NCI-H345 treated with DMSO at 0.1 percent for 48 hours (cell line): ENCODE results near the gene GLG1.
"Not testable (repeated sequence)": the region's sequence is repeated elsewhere in the genome, so short reads cannot be mapped to it uniquely, and the experiment has no call there.

Experiments
- DNase-seq: peaks from one replicate; lab custom pipeline; 2025; ENCODE audit not compliant: unreplicated experiment; lab: John Stamatoyannopoulos, UW

GLG1 gene

GRCh38 chr16:74412775-74413390 lies 194.0 kb downstream of the GLG1 start:
- not testable (repeated sequence) for DNase-seq

- DNase-seq: not testable (repeated sequence)
Observed at GRCh38 chr16:74412138-74412774, 194.7 kb downstream of the GLG1 start.

- DNase-seq: not testable (repeated sequence)
Observed at GRCh38 chr16:74410981-74411380, 195.9 kb downstream of the GLG1 start.

- not testable (repeated sequence) for DNase-seq
Observed at GRCh38 chr16:74410057-74410957, 196.6 kb downstream of the GLG1 start.

GRCh38 chr16:74409185-74409981 lies 197.5 kb downstream of the GLG1 start:
- DNase-seq: not testable (repeated sequence)

- DNase-seq: not testable (repeated sequence)
Observed at GRCh38 chr16:74407362-74407705, 199.6 kb downstream of the GLG1 start.

GRCh38 chr16:74406600-74407361 lies 200.1 kb downstream of the GLG1 start:
- DNase-seq: not testable (repeated sequence)

GRCh38 chr16:74404148-74404933 lies 202.6 kb downstream of the GLG1 start:
- DNase-seq: not testable (repeated sequence)

GRCh38 chr16:74400238-74400637 lies 206.7 kb downstream of the GLG1 start:
- not testable (repeated sequence) for DNase-seq

- not testable (repeated sequence) for DNase-seq
Observed at GRCh38 chr16:74398212-74398895, 208.6 kb downstream of the GLG1 start.
